ENCODE data around the gene GPC5. TPM values are rescaled to one million over a fixed set of nuclear protein-coding genes. Genes with fewer than 3 reads are reported as not detected.
"Not testable (repeated sequence)": the region's sequence is repeated elsewhere in the genome, so short reads cannot be mapped to it uniquely, and the experiment has no call there.

GPC5 gene
- total RNA-seq, 1 donor: not detected

DNA sequence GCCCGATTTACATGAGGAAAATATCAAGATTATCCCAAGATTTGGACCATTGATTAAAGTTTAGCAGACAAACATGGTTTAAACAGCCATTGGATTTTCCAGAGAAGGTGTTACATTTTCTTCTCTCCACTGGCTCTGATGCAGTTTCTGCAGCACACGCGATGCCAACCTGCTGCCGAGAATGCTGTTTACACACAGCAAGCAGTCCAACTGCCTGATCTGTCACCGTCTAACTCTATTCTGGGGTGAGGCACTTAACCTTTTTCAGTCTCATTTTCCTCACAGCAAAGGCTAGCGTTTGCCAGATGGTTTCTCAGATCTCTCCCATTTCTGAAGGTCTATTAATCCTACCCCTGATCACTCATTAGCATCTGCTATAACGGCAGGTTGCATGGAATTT, 1064.7 kb downstream of the GPC5 start:
- TF ChIP-seq, protein P1, sequence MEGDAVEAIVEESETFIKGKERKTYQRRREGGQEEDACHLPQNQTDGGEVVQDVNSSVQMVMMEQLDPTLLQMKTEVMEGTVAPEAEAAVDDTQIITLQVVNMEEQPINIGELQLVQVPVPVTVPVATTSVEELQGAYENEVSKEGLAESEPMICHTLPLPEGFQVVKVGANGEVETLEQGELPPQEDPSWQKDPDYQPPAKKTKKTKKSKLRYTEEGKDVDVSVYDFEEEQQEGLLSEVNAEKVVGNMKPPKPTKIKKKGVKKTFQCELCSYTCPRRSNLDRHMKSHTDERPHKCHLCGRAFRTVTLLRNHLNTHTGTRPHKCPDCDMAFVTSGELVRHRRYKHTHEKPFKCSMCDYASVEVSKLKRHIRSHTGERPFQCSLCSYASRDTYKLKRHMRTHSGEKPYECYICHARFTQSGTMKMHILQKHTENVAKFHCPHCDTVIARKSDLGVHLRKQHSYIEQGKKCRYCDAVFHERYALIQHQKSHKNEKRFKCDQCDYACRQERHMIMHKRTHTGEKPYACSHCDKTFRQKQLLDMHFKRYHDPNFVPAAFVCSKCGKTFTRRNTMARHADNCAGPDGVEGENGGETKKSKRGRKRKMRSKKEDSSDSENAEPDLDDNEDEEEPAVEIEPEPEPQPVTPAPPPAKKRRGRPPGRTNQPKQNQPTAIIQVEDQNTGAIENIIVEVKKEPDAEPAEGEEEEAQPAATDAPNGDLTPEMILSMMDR (IDR thresholded peaks at IDR 0.05; ENCODE audit: insufficient read depth, low read depth, low read length): no peak
- DNase-seq (ENCODE audit: low read depth): no peak
- H3K4me3 ChIP-seq (ENCODE audit: low read depth, low read length): no peak overlapping the region

DNA sequence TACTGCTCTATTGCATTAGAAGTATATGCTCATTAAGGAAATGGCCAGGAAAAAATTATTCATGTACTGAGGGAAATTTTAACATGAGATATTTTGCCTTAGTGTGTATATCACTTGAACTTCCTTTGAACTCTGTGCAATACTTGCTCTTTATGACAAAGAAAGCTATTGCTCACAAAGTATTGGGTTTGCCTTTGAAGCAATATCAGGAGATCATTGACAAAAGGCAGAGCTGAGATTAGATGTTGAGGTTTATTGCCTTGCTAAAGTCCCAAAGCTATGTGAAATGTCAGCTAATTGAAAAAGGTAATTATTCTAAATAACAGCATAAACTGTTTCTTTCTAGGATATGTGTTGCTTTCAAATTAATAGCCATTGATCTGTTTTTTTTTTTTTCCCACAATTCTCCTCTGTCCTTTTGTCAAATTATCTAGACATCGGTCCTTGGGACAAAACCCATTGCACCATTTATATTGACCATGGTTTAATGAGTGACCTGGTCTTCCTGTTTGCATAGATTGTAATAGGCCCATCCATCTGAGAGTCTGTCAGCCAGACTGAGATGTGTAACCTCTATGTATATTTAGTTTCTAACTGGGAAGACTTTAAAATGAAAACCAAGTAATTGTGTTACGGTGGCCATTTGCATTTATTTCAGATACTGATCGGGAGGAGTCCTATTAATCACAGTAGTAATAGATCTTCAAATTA, 1075.5 kb downstream of the GPC5 start:
- TF ChIP-seq, protein P1 (IDR thresholded peaks at IDR 0.05; ENCODE audit: insufficient read depth, low read depth, low read length): no peak
- DNase-seq (ENCODE audit: low read depth): no peak
- H3K4me3 ChIP-seq (ENCODE audit: low read depth, low read length): no peak overlapping the region

DNA sequence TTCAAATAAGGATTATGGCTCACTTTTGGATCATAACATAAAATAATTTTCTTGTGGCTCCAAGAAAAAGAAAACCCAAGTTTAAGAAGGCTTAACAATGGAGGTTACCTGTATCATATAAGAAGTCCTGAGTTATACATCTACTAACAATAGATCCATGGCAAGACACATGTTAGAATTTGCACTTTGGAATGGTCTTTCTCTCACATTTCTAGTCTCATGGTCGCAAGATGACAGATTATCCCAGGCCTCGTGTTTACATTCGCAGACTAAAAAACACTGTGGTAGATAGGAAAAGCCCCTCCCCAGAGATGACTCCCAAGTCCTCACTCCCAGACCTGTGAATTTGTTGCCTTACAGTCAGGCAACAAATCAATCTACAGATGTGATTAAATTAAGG, 1082.0 kb downstream of the GPC5 start:
- TF ChIP-seq, protein P1 (IDR thresholded peaks at IDR 0.05; ENCODE audit: insufficient read depth, low read depth, low read length): no peak
- DNase-seq (ENCODE audit: low read depth): no peak
- H3K4me3 ChIP-seq (ENCODE audit: low read depth, low read length): no peak overlapping the region

DNA sequence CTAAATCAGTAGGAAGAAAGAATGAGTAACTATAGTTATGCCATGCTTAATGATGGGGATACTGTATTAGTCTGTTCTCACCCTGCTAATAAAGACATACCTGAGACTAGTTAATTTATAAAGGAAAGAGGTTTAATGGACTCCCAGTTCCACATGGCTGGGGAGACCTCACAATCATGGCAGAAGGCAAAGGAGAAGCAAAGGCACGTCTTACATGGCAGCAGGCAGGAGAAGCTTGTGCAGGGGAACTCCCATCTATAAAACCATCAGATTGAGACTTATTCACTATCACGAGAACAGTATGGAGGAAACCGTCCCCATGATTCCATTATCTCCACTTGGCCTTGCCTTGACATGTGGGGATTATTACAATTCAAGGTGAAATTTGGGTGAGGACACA, 1084.4 kb downstream of the GPC5 start:
- DNase-seq (ENCODE audit: low read depth): not testable (repeated sequence)

DNA sequence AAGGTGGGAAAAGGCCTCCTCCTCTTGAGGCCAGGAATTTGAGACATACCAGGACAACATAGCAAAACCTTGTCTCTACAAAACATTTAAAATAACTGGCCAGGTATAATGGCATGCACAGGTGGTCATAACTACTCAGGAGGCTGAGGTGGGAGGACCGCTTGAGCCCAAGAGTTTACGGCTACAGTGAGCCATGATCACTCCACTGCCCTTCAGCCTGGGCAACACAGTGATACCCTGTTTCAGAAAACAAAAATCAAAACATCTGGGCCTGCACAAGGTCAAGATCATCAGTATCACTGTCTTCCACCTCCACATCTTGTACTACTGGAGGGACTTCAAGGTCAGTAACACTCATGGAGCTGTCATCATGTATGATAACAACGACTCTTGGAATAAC, 1085.5 kb downstream of the GPC5 start:
- TF ChIP-seq, protein P1 (IDR thresholded peaks at IDR 0.05; ENCODE audit: insufficient read depth, low read depth, low read length): no peak
- no peak for DNase-seq (ENCODE audit: low read depth)
- no peak overlapping the region for H3K4me3 ChIP-seq (ENCODE audit: low read depth, low read length)

More for the DNA sequence above, 1084.4 kb downstream of the GPC5 start:
- H3K4me3 ChIP-seq (ENCODE audit: low read depth, low read length): not testable (repeated sequence)

DNA sequence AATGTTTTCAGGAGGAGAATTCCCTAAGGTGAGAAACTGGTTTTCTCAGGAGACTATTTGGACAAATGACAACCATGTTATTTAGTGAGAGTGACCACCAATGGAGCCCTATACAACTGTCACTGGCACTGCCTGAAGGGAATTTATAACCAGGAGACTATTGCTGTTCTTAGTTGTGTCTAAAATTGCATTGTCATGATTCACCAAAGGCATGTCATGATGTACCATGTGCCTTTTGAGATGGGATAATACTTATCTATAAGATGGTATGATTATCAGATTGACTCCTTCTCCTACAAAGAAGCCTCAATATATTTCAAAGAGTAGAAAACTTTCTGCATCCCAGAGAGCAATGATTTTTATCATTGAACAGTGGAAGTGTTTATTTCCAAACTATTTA, 1088.8 kb downstream of the GPC5 start:
- TF ChIP-seq, protein P1 (IDR thresholded peaks at IDR 0.05; ENCODE audit: insufficient read depth, low read depth, low read length): no peak
- no peak overlapping the region for H3K4me3 ChIP-seq (ENCODE audit: low read depth, low read length)
- DNase-seq (ENCODE audit: low read depth): no peak

DNA sequence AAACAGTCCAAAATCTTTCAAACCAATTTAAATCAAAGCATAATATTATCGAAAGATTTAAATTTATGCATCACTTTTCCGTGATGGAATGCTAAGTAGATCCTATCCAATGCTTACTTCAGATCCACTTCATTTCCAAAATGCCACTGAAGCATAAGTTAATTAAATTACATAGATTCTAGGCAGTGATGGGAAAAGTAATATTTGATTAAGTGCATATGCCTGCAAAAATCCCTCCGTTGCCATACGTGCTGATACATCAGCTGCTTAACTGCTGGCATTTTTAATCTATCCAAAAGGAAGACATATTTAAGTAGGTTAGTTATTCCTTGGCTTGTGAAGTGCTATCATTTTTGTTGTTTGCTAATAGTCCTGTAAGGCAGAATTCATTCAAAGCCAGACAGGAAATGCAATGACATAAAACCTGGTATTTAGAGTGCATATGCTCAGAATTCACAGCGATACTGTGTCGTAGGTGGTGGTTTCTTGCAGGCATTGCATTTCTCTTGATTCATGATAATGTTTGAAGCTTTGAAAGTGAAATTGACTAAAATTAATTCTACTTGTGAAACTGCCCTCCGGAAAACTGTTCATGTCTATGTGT, 1089.9 kb downstream of the GPC5 start:
- no peak for DNase-seq (ENCODE audit: low read depth)
- TF ChIP-seq, protein P1 (IDR thresholded peaks at IDR 0.05; ENCODE audit: insufficient read depth, low read depth, low read length): no peak
- H3K4me3 ChIP-seq (ENCODE audit: low read depth, low read length): no peak overlapping the region
